HCT116 (cell line): ENCODE data around the gene SLC22A15. TPM values are rescaled to one million over a fixed set of nuclear protein-coding genes. Genes with fewer than 3 reads are reported as not detected.

Experiments used
- ATAC-seq: fragments of 200-7000 bp; cut with Tn5 transposase; 2 replicates; pipeline ENCODE4 v1.9.1; 2020; ENCODE audit warnings: mild to moderate bottlenecking, moderate library complexity
- BruUV-seq: library from RNA; stranded (reverse); fragments of 400-500 nt; replicated peaks from 2 replicates; lab custom pipeline; 2021; lab: Mats Ljungman, UMichigan
- CTCF ChIA-PET: fragments of 300-600 bp; sonication (Branson Sonifier 250); formaldehyde crosslinking; loops from one replicate; lab custom pipeline; 2021; ENCODE audit warnings: antibody characterized with exemption; lab: Charles Lee
- POLR2A ChIA-PET: fragments of 300-600, 350-600 bp; sonication (Branson Sonifier 250); formaldehyde crosslinking; loops from one replicate; lab custom pipeline; 2021; ENCODE audit warnings: antibody characterized with exemption; lab: Charles Lee
- RAD21 ChIA-PET, 2 experiments: fragments of 300-600 bp; sonication (Branson Sonifier 250); formaldehyde crosslinking; loops; one replicate each; lab custom pipeline; 2023; ENCODE audit warnings: low total read pairs in 2 of 2; ENCODE audit not compliant: uncharacterized antibody in 2 of 2, unreplicated experiment in 2 of 2, low non-redundant PET in 1 of 2; lab: Charles Lee
- DNase-seq: peaks from one replicate; pipeline ENCODE4 v3.0.0-alpha.2; 2010; ENCODE audit warnings: low read depth, low spot score
- H2AFZ ChIP-seq: fragments of 200-600 bp; shearing (Covaris generic), sonication (generic); 2 replicates; pipeline ENCODE4 v1.6.1; 2017; ENCODE audit warnings: low read depth, mixed run types, mixed read lengths, antibody characterized with exemption, low read length; ENCODE audit not compliant: poor library complexity, severe bottlenecking
- H3K27ac ChIP-seq: 2 replicates; pipeline ENCODE4 v1.5.1; 2012; ENCODE audit warnings: low read depth, low read length
- H3K27me3 ChIP-seq: fragments of 200-600 bp; sonication (generic); 2 replicates; pipeline ENCODE4 v1.6.1; 2016; ENCODE audit warnings: mixed run types, low read length, mixed read lengths; ENCODE audit not compliant: insufficient read depth
- H3K36me3 ChIP-seq, 2 experiments: fragments of 200-500 bp in 1 of 2; fragments of 200-600 bp in 1 of 2; sonication (Bioruptor generic) in 1 of 2; sonication (generic) in 1 of 2; 2 replicates each; pipeline versions ENCODE4 v1.5.1 to v1.6.1; 2014 to 2016; ENCODE audit warnings: low read length in 2 of 2, inconsistent platforms in 1 of 2, mixed read lengths in 1 of 2, mixed run types in 1 of 2; ENCODE audit not compliant: insufficient read depth in 2 of 2, control insufficient read depth in 1 of 2
- H3K4me1 ChIP-seq, 2 experiments: fragments of 200-600 bp in 1 of 2; sonication (generic) in 1 of 2; 2 replicates each; pipeline versions ENCODE4 v1.5.1 to v1.6.1; 2012 to 2017; ENCODE audit warnings: low read length in 2 of 2, inconsistent platforms in 1 of 2, mild to moderate bottlenecking in 1 of 2, mixed read lengths in 1 of 2, mixed run types in 1 of 2, moderate library complexity in 1 of 2; ENCODE audit not compliant: insufficient read depth in 2 of 2, control insufficient read depth in 1 of 2
- H3K4me2 ChIP-seq: fragments of 200-600 bp; sonication (generic); 2 replicates; pipeline ENCODE4 v1.6.1; 2017; ENCODE audit warnings: mixed run types, low read length, mixed read lengths
- H3K4me3 ChIP-seq, 2 experiments: fragments of 200-600 bp in 1 of 2; sonication (generic) in 1 of 2; replicated peaks in 1 of 2; 2 replicates each; pipeline ENCODE4 v1.5.1; 2011 to 2016; ENCODE audit warnings: low read length in 2 of 2, control low read depth in 1 of 2, low read depth in 1 of 2, mild to moderate bottlenecking in 1 of 2, mixed read lengths in 1 of 2, mixed run types in 1 of 2
- H3K79me2 ChIP-seq: fragments of 200-600 bp; sonication (generic); 2 replicates; pipeline ENCODE4 v1.6.1; 2017; ENCODE audit warnings: mild to moderate bottlenecking, mixed run types, low read length, moderate library complexity, mixed read lengths; ENCODE audit not compliant: insufficient read depth
- H3K9ac ChIP-seq: fragments of 200-600 bp; sonication (generic); 2 replicates; pipeline ENCODE4 v1.6.1; 2016; ENCODE audit warnings: low read length, mixed read lengths
- H3K9me2 ChIP-seq: fragments of 200-600 bp; sonication (generic), shearing (Covaris generic); 2 replicates; pipeline ENCODE4 v1.6.1; 2017; ENCODE audit warnings: mixed run types, mild to moderate bottlenecking, moderate library complexity; ENCODE audit not compliant: insufficient read depth
- H3K9me3 ChIP-seq, 2 experiments: fragments of 200-500 bp in 1 of 2; fragments of 200-600 bp in 1 of 2; sonication (Bioruptor generic) in 1 of 2; sonication (generic) in 1 of 2; 2 replicates each; pipeline ENCODE4 v1.6.1; 2014 to 2017; ENCODE audit warnings: low read length in 2 of 2, mixed read lengths in 2 of 2, inconsistent platforms in 1 of 2, low read depth in 1 of 2, mild to moderate bottlenecking in 1 of 2, mixed run types in 1 of 2, moderate library complexity in 1 of 2; ENCODE audit not compliant: control insufficient read depth in 1 of 2, insufficient read depth in 1 of 2
- H4K20me1 ChIP-seq: fragments of 200-600 bp; sonication (generic), shearing (Covaris generic); 2 replicates; pipeline ENCODE4 v1.6.1; 2017; ENCODE audit warnings: mixed run types, mild to moderate bottlenecking, moderate library complexity; ENCODE audit not compliant: insufficient read depth
- CBX3 ChIP-seq: IDR thresholded peaks from 2 replicates; pipeline ENCODE4 v1.6.1; 2012; ENCODE audit warnings: low read depth
- CEBPB ChIP-seq: IDR thresholded peaks from 2 replicates; pipeline ENCODE4 v1.6.1; 2012; ENCODE audit warnings: low read depth
- CTCF ChIP-seq, 3 experiments: fragments of 200-600 bp in 1 of 3; sonication (generic) in 1 of 3; IDR thresholded peaks in 2 of 3; conservative IDR thresholded peaks in 1 of 3; 2 replicates each; pipeline ENCODE4 v1.5.1; 2012 to 2017; ENCODE audit warnings: low read depth in 2 of 3, low read length in 2 of 3, antibody characterized with exemption in 1 of 3, borderline replicate concordance in 1 of 3, control low read depth in 1 of 3, mild to moderate bottlenecking in 1 of 3, mixed read lengths in 1 of 3, mixed run types in 1 of 3, moderate library complexity in 1 of 3; ENCODE audit not compliant: insufficient read depth in 1 of 3
- EGR1 ChIP-seq: IDR thresholded peaks from 2 replicates; pipeline ENCODE4 v1.6.1; 2012; ENCODE audit warnings: low read depth
- ELF1 ChIP-seq: IDR thresholded peaks from 2 replicates; pipeline ENCODE4 v1.6.1; 2012; ENCODE audit warnings: low read depth, borderline replicate concordance
- EZH2 ChIP-seq: fragments of 200-600 bp; sonication (generic); IDR thresholded peaks from 2 replicates; pipeline ENCODE4 v1.6.1; 2017; ENCODE audit warnings: antibody characterized with exemption, mixed run types
- EZH2phosphoT487 ChIP-seq: fragments of 200-600 bp; IDR thresholded peaks from 2 replicates; pipeline ENCODE4 v1.6.1; 2018; ENCODE audit warnings: antibody characterized with exemption, borderline replicate concordance
- FOSL1 ChIP-seq: IDR thresholded peaks from 2 replicates; pipeline ENCODE4 v1.6.1; 2012; ENCODE audit warnings: low read depth
- JUND ChIP-seq: IDR thresholded peaks from 2 replicates; pipeline ENCODE4 v1.6.1; 2012
- MAX ChIP-seq: IDR thresholded peaks from 2 replicates; pipeline ENCODE4 v1.6.1; 2012
- POLR2AphosphoS5 ChIP-seq: IDR thresholded peaks from 2 replicates; pipeline ENCODE4 v1.6.1; 2011; ENCODE audit warnings: mild to moderate bottlenecking, low read depth, low read length, moderate library complexity
- RAD21 ChIP-seq: IDR thresholded peaks from 2 replicates; pipeline ENCODE4 v1.6.1; 2012; ENCODE audit warnings: low read depth, mild to moderate bottlenecking
- SRF ChIP-seq: IDR thresholded peaks from 2 replicates; pipeline ENCODE4 v1.6.1; 2012; ENCODE audit warnings: low read depth
- YY1 ChIP-seq: IDR thresholded peaks from 2 replicates; pipeline ENCODE4 v1.6.1; 2011; ENCODE audit warnings: low read length, low read depth, moderate library complexity, mild to moderate bottlenecking; ENCODE audit not compliant: insufficient replicate concordance; ENCODE audit errors: extremely low read depth
- ZNF274 ChIP-seq: fragments of 200-500 bp; sonication (Bioruptor generic); IDR thresholded peaks from 2 replicates; pipeline ENCODE4 v1.6.1; 2014; ENCODE audit warnings: mild to moderate bottlenecking, low read depth, low read length, inconsistent platforms
- intact Hi-C: fragments of 100-400 bp; cut with micrococcal nuclease; formaldehyde crosslinking; loops from 2 replicates; pipeline ENCODE4 v1.10.0; 2022
- total RNA-seq: library from RNA; stranded (reverse); gene quantifications from one replicate; pipeline ENCODE4 v1.2.1, GENCODE V29; 2021; ENCODE audit not compliant: unreplicated experiment

Gene SLC22A15
- total RNA-seq, 1 experiment from 2014 or later, result 3.1 TPM

- no peak overlapping the region for H3K9ac ChIP-seq
- H3K36me3 ChIP-seq, result no peaks in the 10 kb centered on the region
- ChIA-PET POLR2A (no interaction called here), CTCF (interaction anchor here (1.1 to 1.7 kb wide), 2 partner anchors 11 to 388 kb away, joined by 3 to 4 read pairs; no protein-coding TSS in a partner anchor), RAD21 (no interaction called here)
- no peaks in the 10 kb centered on the region for H3K79me2 ChIP-seq
- DNase-seq, result no peak
- no TSS peak for BruUV-seq
- no peaks in the 10 kb centered on the region for H3K9me3 ChIP-seq
- H4K20me1 ChIP-seq, result no peaks in the 10 kb centered on the region
- intact Hi-C loops, result no loop called here
- H3K27ac ChIP-seq, result no peak overlapping the region
- H3K4me3 ChIP-seq, result no peak overlapping the region
- H2AFZ ChIP-seq, result no peak overlapping the region
- H3K4me2 ChIP-seq, result no peak overlapping the region
- no peaks in the 10 kb centered on the region for H3K27me3 ChIP-seq
- H3K9me2 ChIP-seq, result no peaks in the 10 kb centered on the region
- no peak for ATAC-seq
- TF ChIP-seq CEBPB (no peak), EGR1 (no peak), POLR2AphosphoS5 (no peak), CBX3 (no peak), FOSL1 (no peak), EZH2phosphoT487 (no peak), YY1 (no peak), MAX (no peak), ZNF274 (no peak), EZH2 (no peak), JUND (no peak), SRF (no peak), RAD21 (no peak), CTCF (IDR thresholded peaks at IDR 0.05 in 2 of 3, conservative IDR thresholded peaks at IDR 0.05 in 1 of 3; ENCODE audit: borderline replicate concordance in 1 of 3, insufficient read depth in 1 of 3, low read depth in 2 of 3, low read length in 2 of 3) (no peak), ELF1 (no peak)
- TF ChIP-seq, all 23 proteins: peak for 0
- peaks cover 5 to 24% of the 10 kb centered on the region in 2 experiments; a peak in 3 of 4 replicates for H3K4me1 ChIP-seq
These were observed 135.3 kb downstream of the SLC22A15 start for GRCh38 chr1:116111524-116112021.
